ENCODE results near the gene MAP2K5.

The MAP2K5 gene

GRCh38 chr15:67537771-67538170 is 4.7 kb upstream of the MAP2K5 start:
- no peak overlapping the region for H3K4me3 ChIP-seq (ENCODE audit: low read depth, low read length)
- TF ChIP-seq, protein P1, sequence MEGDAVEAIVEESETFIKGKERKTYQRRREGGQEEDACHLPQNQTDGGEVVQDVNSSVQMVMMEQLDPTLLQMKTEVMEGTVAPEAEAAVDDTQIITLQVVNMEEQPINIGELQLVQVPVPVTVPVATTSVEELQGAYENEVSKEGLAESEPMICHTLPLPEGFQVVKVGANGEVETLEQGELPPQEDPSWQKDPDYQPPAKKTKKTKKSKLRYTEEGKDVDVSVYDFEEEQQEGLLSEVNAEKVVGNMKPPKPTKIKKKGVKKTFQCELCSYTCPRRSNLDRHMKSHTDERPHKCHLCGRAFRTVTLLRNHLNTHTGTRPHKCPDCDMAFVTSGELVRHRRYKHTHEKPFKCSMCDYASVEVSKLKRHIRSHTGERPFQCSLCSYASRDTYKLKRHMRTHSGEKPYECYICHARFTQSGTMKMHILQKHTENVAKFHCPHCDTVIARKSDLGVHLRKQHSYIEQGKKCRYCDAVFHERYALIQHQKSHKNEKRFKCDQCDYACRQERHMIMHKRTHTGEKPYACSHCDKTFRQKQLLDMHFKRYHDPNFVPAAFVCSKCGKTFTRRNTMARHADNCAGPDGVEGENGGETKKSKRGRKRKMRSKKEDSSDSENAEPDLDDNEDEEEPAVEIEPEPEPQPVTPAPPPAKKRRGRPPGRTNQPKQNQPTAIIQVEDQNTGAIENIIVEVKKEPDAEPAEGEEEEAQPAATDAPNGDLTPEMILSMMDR (IDR thresholded peaks at IDR 0.05; ENCODE audit: control insufficient read depth, extremely low read depth, insufficient read depth) = no peak
- DNase-seq (ENCODE audit: low read depth) = no peak

GRCh38 chr15:67543348-67543718 is 830 bp downstream of the MAP2K5 start:
- TF ChIP-seq, protein P1 (IDR thresholded peaks at IDR 0.05; ENCODE audit: control insufficient read depth, extremely low read depth, insufficient read depth) = no peak

DNA sequence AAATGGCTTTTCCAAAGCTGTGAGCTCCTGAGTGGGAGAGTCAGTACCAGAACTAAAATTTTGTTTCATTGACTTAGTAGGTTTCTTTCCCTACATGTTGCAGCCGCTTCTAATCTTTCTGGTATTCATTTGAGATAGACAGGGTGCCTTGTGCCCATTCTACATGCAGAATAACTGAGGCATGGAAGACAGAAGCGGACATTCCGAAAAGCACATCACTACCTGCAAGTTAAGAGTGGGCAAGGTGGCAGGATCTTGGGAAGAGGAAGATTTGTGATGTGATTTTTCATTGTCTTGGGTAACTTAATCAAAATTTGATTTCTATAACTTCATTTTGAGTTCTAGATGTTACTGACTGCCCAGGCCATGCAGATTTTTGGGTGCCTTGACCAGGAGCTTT is 2.0 kb downstream of the MAP2K5 start:
- TF ChIP-seq, protein P1 (IDR thresholded peaks at IDR 0.05; ENCODE audit: control insufficient read depth, extremely low read depth, insufficient read depth) = no peak
- no peak for DNase-seq (ENCODE audit: low read depth)
- H3K4me3 ChIP-seq (ENCODE audit: low read depth, low read length) = no peak overlapping the region

More at GRCh38 chr15:67543348-67543718, 830 bp downstream of the MAP2K5 start:
- no peak for DNase-seq (ENCODE audit: low read depth)
- peak overlapping the region; percentile 72 for H3K4me3 ChIP-seq (ENCODE audit: low read depth, low read length)

GRCh38 chr15:67545864-67546263 is 3.4 kb downstream of the MAP2K5 start:
- TF ChIP-seq, protein P1 (IDR thresholded peaks at IDR 0.05; ENCODE audit: control insufficient read depth, extremely low read depth, insufficient read depth) = no peak
- DNase-seq (ENCODE audit: low read depth) = no peak
- H3K4me3 ChIP-seq (ENCODE audit: low read depth, low read length) = no peak overlapping the region

DNA sequence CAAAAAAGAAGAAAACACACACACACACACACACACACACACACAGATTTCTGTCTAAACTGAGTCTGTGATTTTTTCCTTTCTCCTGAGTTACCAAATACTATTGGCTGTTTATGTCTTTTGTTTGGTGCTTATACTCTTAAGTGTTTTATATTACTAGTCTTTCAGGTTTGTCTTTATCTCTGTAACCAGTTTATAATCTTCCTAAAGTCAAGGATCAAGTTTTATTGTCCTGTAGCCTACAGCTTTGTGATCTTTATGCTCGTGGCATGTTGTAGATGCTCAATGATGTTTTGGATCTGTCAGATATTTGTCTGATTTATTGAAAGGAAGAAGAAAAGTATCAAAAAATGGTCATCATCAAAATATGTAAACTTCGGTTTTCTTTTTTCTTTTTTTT is 4.6 kb downstream of the MAP2K5 start:
- TF ChIP-seq, protein P1 (IDR thresholded peaks at IDR 0.05; ENCODE audit: control insufficient read depth, extremely low read depth, insufficient read depth) = no peak
- DNase-seq (ENCODE audit: low read depth) = peak; percentile 45
- no peak overlapping the region for H3K4me3 ChIP-seq (ENCODE audit: low read depth, low read length)

- H3K4me3 ChIP-seq (ENCODE audit: low read depth, low read length) = no peak overlapping the region
- no peak for DNase-seq (ENCODE audit: low read depth)
- TF ChIP-seq, protein P1 (IDR thresholded peaks at IDR 0.05; ENCODE audit: control insufficient read depth, extremely low read depth, insufficient read depth) = no peak
These were observed 5.3 kb downstream of the MAP2K5 start for GRCh38 chr15:67547836-67548235.

- TF ChIP-seq, protein P1 (IDR thresholded peaks at IDR 0.05; ENCODE audit: control insufficient read depth, extremely low read depth, insufficient read depth) = no peak
- no peak overlapping the region for H3K4me3 ChIP-seq (ENCODE audit: low read depth, low read length)
- DNase-seq (ENCODE audit: low read depth) = no peak
These were observed 5.8 kb downstream of the MAP2K5 start for GRCh38 chr15:67548236-67548852.

Measured in LNCaP clone FGC (cell line).